Dendritic cell treated with granulocyte-macrophage colony-stimulating factor and Interleukin-4, amounts not matched to agents 40 ng/mL and 50 ng/mL, for 4 days (primary cell): Measurements from ENCODE around the gene GMEB2.
"Not testable (repeated sequence)": the region's sequence is repeated elsewhere in the genome, so short reads cannot be mapped to it uniquely, and the experiment has no call there.

ENCODE experiments used
- H3K27ac Mint-ChIP-seq: one replicate; pipeline ENCODE4 v1.8.0; 2022; ENCODE audit warnings: mild to moderate bottlenecking, mixed read lengths
- H3K27me3 Mint-ChIP-seq: one replicate; pipeline ENCODE4 v1.8.0; 2022; ENCODE audit warnings: mild to moderate bottlenecking, mixed read lengths
- H3K36me3 Mint-ChIP-seq: one replicate; pipeline ENCODE4 v1.8.0; 2022; ENCODE audit warnings: low read depth, mixed read lengths
- H3K4me1 Mint-ChIP-seq: one replicate; pipeline ENCODE4 v1.8.0; 2022; ENCODE audit warnings: low read depth, mixed read lengths
- H3K4me3 Mint-ChIP-seq: one replicate; pipeline ENCODE4 v1.8.0; 2022; ENCODE audit warnings: mild to moderate bottlenecking, moderate library complexity, mixed read lengths
- H3K9me3 Mint-ChIP-seq: one replicate; pipeline ENCODE4 v1.8.0; 2022; ENCODE audit warnings: mixed read lengths
- intact Hi-C: fragments of 100-400 bp; cut with micrococcal nuclease; formaldehyde crosslinking; loops from one replicate; pipeline ENCODE4 v1.15.0; 2022

Gene GMEB2

DNA sequence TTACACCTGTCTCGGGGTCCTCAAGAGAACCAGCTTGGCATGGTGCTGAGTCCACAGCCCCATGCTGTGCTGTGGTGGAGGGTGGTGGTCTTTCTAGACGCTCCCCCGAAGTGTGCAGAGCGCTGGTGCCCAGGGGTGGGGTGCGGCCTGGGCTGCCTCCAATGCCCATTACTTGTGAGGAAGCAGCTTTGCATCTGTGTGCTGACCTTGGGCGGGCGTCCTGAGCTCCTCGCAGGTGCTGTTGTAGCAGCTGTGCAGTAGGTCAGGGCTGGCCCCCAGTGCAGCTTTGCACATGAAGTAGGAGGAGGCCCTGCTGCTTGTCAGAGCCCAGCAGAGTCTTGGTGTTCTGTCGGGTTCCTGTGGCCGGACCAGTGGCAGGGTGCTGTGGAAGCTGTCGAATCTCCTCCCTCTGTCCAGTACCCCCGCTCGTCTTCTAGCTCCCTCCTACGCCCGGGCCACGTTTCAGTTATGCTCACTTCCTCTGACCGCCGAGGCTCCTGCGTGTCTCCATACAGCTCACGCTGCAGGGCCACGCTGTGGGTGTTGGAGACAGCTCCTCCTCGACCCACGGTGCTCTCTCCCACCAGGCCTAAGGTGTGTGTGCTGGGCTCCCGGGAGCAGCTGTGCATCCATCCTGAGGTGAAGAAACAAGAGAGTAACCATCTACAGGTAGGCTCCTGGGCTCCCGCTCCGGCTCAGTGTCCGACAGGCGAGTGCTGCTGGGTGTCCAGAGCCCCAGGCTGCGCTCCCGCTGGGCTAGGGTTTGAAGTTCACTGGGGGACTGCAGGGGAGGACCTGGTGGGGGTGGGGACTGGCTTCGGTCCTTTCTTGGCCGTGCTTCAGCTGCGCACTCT lies 35.3 kb upstream of the GMEB2 start:
- intact Hi-C loops: no loop called here
- peaks cover 94% of the 10 kb centered on the region for H3K36me3 Mint-ChIP-seq

GRCh38 chr20:63661108-63661507 lies 34.2 kb upstream of the GMEB2 start:
- Mint-ChIP-seq H3K9me3 (no peaks in the 10 kb centered on the region), H3K27ac (no peak overlapping the region), H3K4me3 (no peak overlapping the region), H3K36me3 (peaks cover 83% of the 10 kb centered on the region), H3K27me3 (no peaks in the 10 kb centered on the region), H3K4me1 (peaks cover 41% of the 10 kb centered on the region)
- intact Hi-C loops: no loop called here

More for the DNA sequence above, 35.3 kb upstream of the GMEB2 start:
- Mint-ChIP-seq H3K9me3 (no peaks in the 10 kb centered on the region), H3K4me3 (no peak overlapping the region), H3K27ac (peak overlapping the region; percentile 51), H3K27me3 (no peaks in the 10 kb centered on the region), H3K4me1 (peaks cover 41% of the 10 kb centered on the region)

DNA sequence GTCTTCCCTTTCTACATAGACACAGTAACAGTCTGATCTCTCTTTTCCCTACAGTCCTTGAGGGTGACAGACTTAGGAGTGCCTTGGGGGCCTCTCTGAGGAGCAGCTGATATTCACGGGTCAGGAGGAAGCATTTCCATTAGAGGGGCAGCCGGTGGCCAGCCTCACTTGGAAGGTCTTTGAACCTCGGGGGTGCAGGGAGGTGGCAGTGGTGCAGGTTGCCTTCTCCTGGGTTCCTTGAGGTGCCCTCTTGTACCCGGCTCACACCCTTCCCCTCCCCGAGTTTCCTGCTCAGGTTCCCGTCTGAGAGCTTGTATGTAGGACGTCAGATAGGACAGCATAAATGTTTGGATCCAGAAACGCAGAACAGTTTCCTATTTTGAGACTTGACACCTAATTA lies 33.7 kb upstream of the GMEB2 start:
- H3K9me3 Mint-ChIP-seq: no peaks in the 10 kb centered on the region
- H3K27me3 Mint-ChIP-seq: no peaks in the 10 kb centered on the region
- peaks cover 41% of the 10 kb centered on the region for H3K4me1 Mint-ChIP-seq
- H3K27ac Mint-ChIP-seq: no peak overlapping the region
- intact Hi-C loops: no loop called here
- H3K36me3 Mint-ChIP-seq: peaks cover 78% of the 10 kb centered on the region
- no peak overlapping the region for H3K4me3 Mint-ChIP-seq

DNA sequence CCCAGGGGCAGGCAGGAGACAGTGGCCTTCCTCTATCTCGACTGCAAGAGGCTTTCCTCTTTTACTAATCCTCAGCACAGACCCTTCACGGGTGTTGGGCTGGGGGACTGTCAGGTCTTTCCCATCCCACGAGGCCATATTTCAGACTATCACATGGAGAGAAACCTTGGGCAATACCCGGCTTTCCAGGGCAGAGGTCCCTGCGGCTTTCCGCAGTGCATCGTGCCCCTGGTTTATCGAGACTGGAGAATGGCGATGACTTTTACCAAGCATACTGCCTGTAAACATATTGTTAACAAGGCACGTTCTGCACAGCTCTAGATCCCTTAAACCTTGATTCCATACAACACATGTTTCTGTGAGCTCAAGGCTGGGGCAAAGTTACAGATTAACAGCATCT lies 33.3 kb upstream of the GMEB2 start:
- H3K4me3 Mint-ChIP-seq, H3K27me3 Mint-ChIP-seq, H3K9me3 Mint-ChIP-seq, H3K27ac Mint-ChIP-seq, intact Hi-C loops: not testable (repeated sequence)
- Mint-ChIP-seq H3K4me1 (peaks cover 41% of the 10 kb centered on the region), H3K36me3 (peaks cover 74% of the 10 kb centered on the region)

DNA sequence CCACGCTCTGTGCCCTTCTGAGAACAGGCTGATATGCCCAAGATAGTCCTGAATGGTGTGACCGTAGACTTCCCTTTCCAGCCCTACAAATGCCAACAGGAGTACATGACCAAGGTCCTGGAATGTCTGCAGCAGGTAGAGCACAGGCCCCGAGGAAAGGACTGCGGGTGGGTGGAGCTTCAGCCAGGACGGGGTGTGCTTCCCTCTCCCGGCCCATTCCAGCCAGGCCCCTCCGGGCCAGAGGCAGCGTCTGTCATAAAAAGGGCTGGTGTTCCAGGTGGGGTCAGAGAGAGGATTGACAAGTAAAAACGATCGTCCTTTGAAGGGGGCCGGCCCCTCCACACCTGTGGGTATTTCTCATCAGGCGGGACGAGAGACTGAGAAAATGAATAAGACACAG lies 32.5 kb upstream of the GMEB2 start:
- H3K9me3 Mint-ChIP-seq: no peaks in the 10 kb centered on the region
- H3K4me3 Mint-ChIP-seq: peak overlapping the region; percentile 96
- H3K36me3 Mint-ChIP-seq: peaks cover 66% of the 10 kb centered on the region
- H3K27ac Mint-ChIP-seq: peak overlapping the region; percentile 99
- intact Hi-C loops: loop anchor here (2.0 kb wide), 1 partner anchor 27 kb away; no protein-coding TSS in a partner anchor
- peaks cover 41% of the 10 kb centered on the region for H3K4me1 Mint-ChIP-seq
- peaks cover 9% of the 10 kb centered on the region for H3K27me3 Mint-ChIP-seq

DNA sequence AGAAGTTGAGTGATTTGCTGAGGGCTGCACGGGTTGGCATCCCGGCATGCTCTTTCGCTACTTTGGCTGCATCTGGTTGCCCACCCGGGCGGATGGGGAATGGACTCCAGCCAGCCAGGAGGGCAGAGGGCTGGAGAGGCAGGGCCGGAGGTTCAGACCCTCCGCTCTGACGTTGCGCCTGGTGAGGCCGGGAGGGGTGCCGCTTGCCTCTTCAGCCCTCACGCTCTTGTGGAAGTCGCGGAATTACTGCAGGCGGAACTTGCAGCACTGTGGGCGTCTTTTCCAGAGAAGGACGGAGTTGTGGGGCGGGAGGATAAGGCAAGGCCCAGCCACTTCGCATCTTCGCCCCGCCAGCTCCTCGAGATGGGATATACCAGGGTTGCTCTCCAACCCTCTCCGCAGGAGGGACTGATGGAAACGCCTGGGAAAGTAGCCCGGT lies 31.9 kb upstream of the GMEB2 start:
- peak overlapping the region; percentile 99 for H3K27ac Mint-ChIP-seq
- H3K9me3 Mint-ChIP-seq: no peaks in the 10 kb centered on the region
- H3K4me1 Mint-ChIP-seq: peaks cover 46% of the 10 kb centered on the region
- H3K4me3 Mint-ChIP-seq: peak overlapping the region; percentile 96
- peaks cover 14% of the 10 kb centered on the region for H3K27me3 Mint-ChIP-seq
- intact Hi-C loops: loop anchor here (2.0 kb wide), 1 partner anchor 28 kb away; no protein-coding TSS in a partner anchor
- peaks cover 60% of the 10 kb centered on the region for H3K36me3 Mint-ChIP-seq

- peaks cover 19% of the 10 kb centered on the region for H3K27me3 Mint-ChIP-seq
Measured at GRCh38 chr20:63657937-63658748, 31.2 kb upstream of the GMEB2 start, which contains the start of gene RTEL1. TSS of gene RTEL1 (plus strand) at chr20:63658312. CDS start at chr20:63659403, 1,091 bp downstream.

GRCh38 chr20:63657260-63657936 lies 30.5 kb upstream of the GMEB2 start:
- Mint-ChIP-seq H3K27ac (peak overlapping the region; percentile 99), H3K9me3 (no peaks in the 10 kb centered on the region), H3K4me1 (peaks cover 49% of the 10 kb centered on the region), H3K27me3 (peaks cover 21% of the 10 kb centered on the region), H3K4me3 (peak overlapping the region; percentile 96), H3K36me3 (peaks cover 46% of the 10 kb centered on the region)
- intact Hi-C loops: no loop called here

More at GRCh38 chr20:63657937-63658748, 31.2 kb upstream of the GMEB2 start, which contains the start of gene RTEL1:
- no peaks in the 10 kb centered on the region for H3K9me3 Mint-ChIP-seq
- peaks cover 53% of the 10 kb centered on the region for H3K36me3 Mint-ChIP-seq
- H3K4me1 Mint-ChIP-seq: peaks cover 52% of the 10 kb centered on the region
- H3K27ac Mint-ChIP-seq: peak within 1 kb of the TSS; percentile 99
- intact Hi-C loops: loop anchor here (2.0 kb wide), 1 partner anchor 29 kb away; no protein-coding TSS in a partner anchor
- peak within 1 kb of the TSS; percentile 96 for H3K4me3 Mint-ChIP-seq

DNA sequence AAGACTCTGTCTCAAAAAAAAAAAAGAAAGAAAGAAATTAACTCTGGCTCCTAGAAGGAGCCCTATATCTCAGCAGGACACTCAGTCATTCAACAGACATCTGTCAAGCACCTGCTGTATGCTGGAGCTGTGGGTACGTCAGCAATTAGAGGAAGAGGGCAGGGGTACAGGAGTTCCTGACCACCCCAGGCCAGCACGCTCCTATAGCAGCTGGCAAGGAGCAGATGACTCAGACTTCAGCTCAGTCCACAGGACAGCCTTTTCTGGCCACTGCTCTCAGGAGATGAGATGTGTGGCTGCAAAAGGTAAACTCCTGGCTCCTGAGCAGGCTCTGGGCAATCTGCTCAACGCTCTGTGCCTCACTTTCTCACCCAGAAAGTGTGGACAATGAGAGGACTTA lies 29.6 kb upstream of the GMEB2 start:
- no peak overlapping the region for H3K27ac Mint-ChIP-seq
- intact Hi-C loops: no loop called here
- H3K36me3 Mint-ChIP-seq: peaks cover 36% of the 10 kb centered on the region
- H3K4me1 Mint-ChIP-seq: peaks cover 48% of the 10 kb centered on the region
- no peak overlapping the region for H3K4me3 Mint-ChIP-seq
- peaks cover 29% of the 10 kb centered on the region for H3K27me3 Mint-ChIP-seq
- H3K9me3 Mint-ChIP-seq: no peaks in the 10 kb centered on the region

DNA sequence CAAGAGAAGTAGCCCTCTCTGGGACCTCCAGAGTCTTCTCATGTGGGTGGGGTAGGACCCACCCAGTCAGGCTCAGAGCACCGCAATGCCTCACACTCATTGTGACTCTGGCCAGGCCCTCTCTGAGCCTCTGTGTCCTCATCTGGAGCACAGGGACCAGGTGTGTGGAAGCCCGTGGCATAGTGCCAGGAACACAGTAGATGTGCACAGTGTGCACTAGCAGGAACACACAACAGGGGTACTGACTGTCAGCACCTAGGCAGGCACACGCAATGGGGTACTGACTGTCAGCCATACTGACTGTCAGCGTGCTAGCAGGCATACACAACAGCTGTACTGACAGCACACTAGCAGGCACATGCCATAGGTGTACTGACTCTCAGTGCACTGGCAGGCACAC lies 28.3 kb upstream of the GMEB2 start:
- no peak overlapping the region for H3K27ac Mint-ChIP-seq
- no peak overlapping the region for H3K4me3 Mint-ChIP-seq
- intact Hi-C loops: no loop called here
- H3K36me3 Mint-ChIP-seq: peaks cover 24% of the 10 kb centered on the region
- no peaks in the 10 kb centered on the region for H3K9me3 Mint-ChIP-seq
- H3K4me1 Mint-ChIP-seq: peaks cover 45% of the 10 kb centered on the region
- H3K27me3 Mint-ChIP-seq: peaks cover 36% of the 10 kb centered on the region

- Mint-ChIP-seq H3K27ac (no peak overlapping the region), H3K4me3 (peak overlapping the region; percentile 46), H3K9me3 (no peaks in the 10 kb centered on the region), H3K4me1 (peaks cover 33% of the 10 kb centered on the region), H3K36me3 (peaks cover 13% of the 10 kb centered on the region), H3K27me3 (peaks cover 36% of the 10 kb centered on the region)
- intact Hi-C loops: no loop called here
Measured at GRCh38 chr20:63653974-63654668, 27.2 kb upstream of the GMEB2 start.

DNA sequence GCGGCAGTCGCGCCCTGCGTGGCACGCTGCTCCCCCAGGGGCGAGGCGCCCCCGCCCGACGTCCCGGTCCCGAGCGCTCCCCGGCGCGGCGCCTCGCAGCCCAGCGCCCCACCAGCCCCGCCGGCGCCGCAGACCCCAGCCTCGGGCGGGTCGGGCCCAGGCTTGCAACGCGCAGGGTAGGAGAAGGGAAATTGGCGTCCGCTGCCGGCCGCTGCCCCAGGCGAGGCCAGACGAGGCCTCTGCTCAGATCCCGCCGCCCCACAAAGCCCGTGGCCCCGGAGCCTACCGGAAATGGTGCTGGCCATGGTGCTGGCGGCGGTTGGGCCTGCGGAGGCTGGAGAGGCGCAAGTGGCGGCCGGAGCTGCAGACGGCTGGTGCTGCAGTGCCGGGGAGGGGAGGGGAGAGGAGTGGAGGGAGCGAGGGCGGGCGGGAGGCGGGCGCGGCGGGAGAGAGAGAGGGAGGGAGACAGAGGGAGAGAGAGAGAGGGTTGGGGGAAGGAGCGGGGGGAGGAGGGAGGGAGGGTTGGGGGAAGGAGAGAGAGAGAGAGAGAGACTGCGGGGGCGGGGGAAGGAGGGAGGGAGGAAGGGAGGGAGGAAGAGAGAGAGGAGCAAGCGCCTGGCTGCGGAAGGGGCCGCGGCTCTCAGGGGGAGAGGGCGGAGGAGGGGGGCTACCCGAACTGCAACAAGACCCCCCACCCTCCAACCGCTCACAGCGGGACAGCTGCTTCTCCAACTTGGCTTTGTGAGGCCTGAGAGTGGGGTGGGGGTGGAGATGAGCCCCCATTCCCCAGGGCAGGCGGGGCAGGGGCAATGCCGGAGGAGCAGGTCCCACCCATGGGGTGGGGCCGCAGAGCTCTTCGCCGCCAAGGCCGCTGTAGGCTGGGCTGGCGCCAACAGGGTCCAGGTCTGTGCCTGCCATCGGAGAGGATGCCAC lies 26.4 kb upstream of the GMEB2 start, which contains the start of gene STMN3:
STMN3 (minus strand) TSS at position 384 of the 933 bp plus-strand sequence; CDS start at position 305, 79 bp downstream.
- H3K27ac Mint-ChIP-seq: no peak within 1 kb of the TSS
- peaks cover 5% of the 10 kb centered on the region for H3K36me3 Mint-ChIP-seq
- peaks cover 30% of the 10 kb centered on the region for H3K4me1 Mint-ChIP-seq
- no peaks in the 10 kb centered on the region for H3K9me3 Mint-ChIP-seq
- peaks cover 38% of the 10 kb centered on the region for H3K27me3 Mint-ChIP-seq
- peak within 1 kb of the TSS; percentile 59 for H3K4me3 Mint-ChIP-seq
- intact Hi-C loops: no loop called here
